ENCODE results near the gene ADARB2.
"Not testable (repeated sequence)": the region's sequence is repeated elsewhere in the genome, so short reads cannot be mapped to it uniquely, and the experiment has no call there.

ADARB2 gene

DNA sequence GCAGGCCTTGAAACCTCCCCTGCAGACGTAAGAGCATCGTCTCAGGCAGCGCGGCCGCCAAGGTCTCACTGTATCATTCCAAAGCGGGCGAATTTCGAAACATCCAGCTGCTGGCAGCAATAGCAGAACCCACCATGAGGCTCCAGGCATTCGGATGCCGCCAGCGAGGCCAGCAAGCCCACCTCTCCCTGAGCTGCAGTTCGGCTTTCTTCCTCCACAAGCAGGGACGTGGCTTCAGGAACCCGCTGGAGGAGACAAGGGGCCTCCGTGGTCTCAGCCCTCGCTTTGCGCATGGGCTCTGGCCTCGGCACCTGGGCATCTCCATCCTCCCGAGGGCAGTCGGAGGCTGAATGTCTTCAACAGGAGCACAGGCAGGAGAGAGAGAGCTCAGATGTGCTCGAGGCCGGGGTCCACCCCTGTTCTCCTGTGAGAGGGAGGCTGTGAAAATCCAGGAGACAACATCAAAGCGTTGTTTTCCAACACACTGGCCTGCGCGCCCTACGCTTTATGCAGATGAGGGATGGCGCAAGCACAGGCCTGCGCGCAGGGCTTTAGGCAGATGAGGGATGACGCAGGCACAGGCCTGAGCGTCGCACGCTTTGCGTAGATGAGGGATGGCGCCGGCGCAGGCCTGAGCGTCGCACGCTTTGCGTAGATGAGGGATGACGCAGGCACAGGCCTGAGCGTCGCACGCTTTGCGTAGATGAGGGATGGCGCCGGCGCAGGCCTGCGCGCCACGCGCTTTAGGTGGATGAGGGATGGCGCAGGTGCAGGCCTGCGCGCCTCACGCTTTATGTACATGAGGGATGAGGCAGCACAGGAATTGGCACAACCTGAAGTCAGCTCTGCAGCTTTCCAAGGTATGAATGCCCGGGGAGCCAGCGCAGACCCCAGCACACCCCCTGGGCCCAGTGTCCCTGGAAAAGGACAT, 577.9 kb downstream of the ADARB2 start:
- DNase-seq (ENCODE audit: low read depth in 3 of 3), result no peak

DNA sequence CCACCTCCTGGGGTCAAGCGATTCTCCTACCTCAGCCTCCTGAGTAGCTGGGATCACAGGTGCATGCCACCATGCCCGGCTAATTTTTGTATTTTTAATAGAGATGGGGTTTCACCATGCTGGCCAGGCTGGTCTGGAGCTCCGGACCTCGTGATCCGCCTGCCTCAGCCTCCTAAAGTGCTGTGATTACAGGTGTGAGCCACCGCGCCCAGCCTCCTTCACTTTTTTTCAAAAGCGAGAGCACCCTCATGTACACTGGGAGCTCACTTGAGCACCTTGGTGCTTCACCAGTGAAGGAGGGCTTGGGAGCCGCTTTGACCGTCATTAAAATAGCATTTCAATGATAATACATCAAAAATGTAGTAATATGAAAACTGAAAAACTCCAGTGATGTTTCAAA, 578.8 kb downstream of the ADARB2 start:
- not testable (repeated sequence) for DNase-seq (ENCODE audit: low read depth in 3 of 3)

DNA sequence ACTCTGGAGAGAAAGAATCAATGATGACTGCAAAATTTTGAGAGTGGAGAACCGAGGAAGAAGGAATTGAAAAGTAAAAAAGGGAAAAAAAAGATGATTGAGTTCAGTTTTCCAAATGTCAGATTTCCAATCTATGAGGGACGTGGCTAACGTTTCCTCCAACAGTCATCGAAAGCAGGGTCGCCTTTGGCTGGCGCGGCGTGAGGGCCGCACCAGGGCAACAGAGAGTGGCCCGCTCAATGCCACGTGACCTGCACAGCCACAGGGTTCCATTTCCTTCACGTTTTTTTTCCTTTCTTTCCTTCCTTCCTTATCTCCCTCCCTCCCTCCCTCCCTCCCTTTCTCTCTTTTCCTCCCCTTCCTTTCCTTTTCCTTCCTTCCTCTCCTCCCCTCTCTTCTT, 579.3 kb downstream of the ADARB2 start:
- no peak for DNase-seq (ENCODE audit: low read depth in 3 of 3)

DNA sequence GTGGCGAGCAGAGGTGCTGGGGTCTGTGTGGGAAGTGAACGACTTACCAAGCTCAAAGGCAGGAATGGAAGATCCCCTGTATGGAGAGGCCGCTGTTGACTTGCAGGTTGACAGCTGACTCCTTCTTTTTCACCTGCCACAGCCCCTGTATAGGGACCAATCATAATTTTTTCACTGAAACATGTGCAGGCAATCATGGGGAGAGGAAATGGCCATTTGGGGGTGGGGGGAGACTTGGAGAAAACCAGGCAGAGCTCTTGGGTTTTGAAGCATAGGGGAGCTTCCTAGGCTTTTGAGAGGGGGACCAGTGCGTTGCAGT, 579.8 kb downstream of the ADARB2 start:
- DNase-seq (ENCODE audit: low read depth in 3 of 3), result no peak

DNA sequence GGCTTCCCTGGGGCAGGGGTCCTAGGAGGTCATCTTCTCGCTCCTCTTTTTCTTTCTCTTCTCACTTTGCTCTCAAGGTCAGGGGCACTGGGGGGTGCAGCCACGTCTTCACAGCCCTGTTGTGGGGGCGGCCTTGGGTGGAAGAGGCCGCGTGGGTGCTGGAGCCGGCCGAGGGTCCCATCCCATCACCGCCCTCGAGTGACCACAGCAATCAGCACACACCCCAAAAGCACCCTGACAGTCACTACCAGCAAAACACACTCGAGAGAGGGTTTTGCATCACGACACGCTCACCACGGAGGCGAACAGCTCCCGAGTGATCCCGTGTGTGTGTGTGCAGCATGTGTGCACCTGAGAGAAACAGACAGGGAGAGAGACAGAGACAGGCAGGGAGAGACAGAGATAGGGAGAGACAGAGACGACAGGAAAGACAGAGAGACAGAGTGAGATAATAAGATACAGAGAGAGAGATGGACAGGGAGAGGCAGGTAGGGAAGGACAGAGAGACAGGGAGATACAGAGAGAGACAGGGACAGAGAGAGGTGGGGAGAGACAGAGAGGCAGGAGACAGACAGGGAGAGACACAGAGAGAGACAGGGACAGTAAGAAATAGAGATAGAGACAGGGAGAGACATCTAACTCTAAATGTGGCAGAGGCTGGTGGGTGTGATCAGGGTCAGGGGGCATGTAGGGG, 580.3 kb downstream of the ADARB2 start:
- no peak for DNase-seq (ENCODE audit: low read depth in 3 of 3)

DNA sequence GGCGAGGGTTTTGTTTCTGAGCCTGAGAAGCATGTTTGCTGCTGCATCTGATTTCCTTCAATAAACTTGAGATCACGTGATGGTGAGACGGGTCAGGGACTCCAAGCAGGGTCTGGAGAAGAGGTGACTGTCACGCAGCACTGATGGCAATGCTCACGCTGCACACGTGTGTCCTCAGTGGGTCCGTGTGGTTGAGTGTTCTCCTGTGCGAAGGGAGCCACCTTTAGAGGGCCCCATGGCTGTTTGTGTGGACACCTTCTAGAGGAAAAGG, 580.8 kb downstream of the ADARB2 start:
- no peak for DNase-seq (ENCODE audit: low read depth in 3 of 3)

DNA sequence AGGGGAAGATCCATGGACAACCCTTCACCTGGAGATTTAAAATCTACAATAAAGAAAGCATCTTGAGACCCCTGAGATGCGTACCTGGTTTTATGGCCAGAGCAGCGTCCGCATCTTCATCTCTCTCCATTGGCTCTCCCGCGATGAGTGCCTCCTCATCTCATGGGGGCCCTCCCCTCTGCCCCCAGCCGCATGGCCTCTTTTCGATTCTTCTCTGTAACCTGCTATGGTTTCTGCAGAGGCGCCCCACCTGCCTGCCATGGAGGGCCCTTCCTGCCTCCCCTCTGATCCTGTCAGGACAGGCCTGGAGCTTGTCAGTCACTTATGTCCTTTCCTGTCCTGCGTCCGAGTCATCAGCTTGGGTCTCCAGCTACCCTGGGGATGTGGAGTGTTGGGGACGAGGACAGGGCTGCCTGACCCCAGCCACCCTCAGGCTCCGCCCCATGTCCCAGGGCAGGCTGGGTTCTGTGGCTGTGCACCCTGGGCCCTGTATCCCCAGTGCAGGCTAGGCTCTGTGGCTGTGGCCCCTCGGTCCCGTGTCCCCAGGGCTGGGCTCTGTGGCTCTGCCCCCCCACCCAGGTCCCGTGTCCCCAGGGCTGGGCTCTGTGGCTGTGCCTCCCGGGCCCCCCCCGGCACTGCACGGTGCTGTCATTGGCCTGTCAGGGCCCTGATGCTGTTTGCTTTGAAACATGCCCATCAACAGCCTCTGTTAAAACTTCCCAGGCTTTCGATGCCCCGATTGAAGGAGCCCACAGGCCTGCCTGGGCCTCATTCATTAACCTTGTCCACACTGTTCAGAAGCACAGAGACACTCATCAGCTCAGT, 581.3 kb downstream of the ADARB2 start:
- DNase-seq (ENCODE audit: low read depth in 3 of 3), result no peak

DNA sequence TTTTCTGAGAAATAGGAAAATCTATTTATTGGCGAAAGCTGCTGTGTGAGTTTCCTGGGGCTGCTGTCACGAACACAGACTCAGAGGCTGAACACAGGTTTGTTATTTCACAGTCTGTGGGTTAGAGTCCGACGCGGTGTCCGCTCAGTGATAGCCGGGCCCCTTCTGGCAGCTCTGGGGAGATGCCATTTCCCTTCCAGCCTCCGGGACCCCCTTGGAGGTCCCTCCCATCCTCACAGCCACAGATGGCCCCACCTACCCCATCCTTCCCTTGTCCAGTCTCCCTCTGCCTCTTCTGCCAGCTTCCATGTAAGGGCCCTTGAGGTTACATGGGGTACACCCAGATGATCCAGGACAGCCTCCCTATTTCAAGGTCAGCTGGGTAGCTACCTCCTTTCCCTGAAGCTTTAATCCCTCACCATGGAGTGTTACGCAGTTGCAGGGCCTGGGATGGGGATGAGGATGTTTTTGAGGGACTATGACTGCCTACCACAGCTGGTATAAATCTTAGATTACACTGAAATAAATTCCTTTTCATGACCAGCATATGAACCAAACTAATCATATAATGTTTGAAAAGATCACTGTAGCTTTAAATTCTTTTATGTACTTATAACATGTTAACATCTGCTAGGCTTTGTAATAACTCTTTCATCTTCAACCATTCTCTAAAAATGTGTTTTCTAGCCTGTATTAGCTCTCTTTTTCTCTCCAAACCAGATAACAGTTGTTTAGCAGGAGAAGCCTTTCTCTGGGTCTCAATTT, 582.6 kb downstream of the ADARB2 start:
- no peak for DNase-seq (ENCODE audit: low read depth in 3 of 3)

DNA sequence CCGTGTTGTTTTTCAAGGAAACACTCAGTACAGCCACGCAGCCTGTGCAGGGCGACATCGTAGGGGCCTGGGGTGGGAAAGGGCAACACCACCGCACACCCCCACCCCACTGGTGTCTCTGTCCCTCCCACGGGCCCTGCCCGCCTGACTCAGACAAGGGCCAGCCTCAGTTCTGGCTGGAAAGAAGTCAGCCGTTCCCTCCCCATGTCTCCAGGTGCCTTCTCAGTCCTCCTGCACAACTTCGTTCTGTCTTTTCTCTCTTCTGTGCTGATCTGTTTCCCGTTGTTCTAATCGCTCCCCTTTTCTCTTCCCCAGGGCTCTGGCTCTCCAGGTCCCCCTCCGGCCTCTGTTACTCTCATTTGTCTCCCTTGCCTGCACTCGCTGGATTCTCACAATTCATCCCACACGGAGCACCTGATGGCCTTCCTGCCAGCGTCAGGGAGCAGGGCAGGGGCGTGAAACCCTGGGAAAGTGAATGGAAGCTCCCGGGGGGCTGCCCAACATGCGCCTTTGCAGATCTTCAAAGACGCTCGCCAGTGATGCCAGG, 583.4 kb downstream of the ADARB2 start:
- no peak for DNase-seq (ENCODE audit: low read depth in 3 of 3)

DNA sequence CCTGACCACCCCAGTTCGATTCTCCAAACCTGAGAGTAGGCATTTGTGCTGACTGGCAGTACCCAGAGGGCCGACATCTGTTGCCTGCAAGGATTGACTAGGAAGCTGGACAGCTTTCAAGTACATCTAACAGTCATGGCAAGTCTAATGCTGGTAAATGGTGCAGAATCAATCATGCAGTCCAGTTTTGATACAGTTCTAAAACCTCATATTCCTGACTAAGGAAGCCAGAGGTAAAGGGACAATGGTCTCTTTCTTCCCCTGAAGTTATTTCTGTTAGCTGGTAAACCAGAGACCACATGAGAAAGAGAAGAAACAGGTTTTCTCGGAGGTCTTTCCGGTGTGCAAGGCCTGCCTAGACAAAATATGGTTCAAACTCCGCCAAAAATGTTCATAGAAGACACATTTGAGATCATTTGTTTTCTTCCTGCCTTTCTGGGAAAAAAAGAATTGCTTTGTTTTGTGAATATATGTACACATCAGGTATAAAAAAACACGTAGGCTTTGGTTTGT, 584.0 kb downstream of the ADARB2 start:
- DNase-seq (ENCODE audit: low read depth in 3 of 3), result no peak

DNA sequence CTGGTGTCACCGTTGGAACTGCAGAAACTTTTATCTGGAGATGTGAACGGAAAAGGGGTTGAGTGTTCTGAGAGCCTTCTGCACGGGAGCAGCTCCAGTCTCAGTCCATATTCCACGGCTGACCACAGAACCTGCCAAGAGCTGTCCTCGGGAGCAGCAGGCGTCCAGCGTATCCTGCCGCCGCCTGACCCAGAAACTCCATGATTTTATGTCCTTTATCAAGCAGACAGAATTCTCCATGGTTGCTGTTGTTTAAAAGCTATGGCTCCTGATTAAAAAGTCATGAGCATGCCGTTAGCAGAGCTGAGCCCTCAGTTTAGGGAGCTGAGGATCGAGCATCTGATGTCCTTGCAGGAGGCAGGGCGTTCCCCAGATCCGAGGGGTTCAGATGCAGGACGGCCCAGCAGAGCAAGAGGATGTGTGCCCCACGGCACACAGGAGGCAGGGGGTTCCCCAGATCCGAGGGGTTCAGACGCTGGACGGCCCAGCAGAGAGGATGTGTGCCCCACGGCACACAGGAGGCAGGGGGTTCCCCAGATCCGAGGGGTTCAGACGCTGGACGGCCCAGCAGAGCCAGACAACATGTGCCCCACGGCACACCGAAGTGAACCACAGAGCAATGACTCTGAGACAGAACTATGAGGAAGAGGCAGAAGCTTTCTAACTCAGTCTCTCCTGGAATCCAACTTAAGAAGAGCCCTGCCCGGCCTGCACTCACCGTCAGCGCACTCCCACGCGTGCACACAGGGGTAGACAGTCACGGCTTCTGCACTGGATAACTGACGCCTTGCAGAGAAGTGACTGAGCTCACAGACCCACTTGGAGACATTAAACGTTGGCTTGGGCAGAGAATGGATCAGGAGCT, 584.7 kb downstream of the ADARB2 start:
- DNase-seq (ENCODE audit: low read depth in 3 of 3), result no peak

DNA sequence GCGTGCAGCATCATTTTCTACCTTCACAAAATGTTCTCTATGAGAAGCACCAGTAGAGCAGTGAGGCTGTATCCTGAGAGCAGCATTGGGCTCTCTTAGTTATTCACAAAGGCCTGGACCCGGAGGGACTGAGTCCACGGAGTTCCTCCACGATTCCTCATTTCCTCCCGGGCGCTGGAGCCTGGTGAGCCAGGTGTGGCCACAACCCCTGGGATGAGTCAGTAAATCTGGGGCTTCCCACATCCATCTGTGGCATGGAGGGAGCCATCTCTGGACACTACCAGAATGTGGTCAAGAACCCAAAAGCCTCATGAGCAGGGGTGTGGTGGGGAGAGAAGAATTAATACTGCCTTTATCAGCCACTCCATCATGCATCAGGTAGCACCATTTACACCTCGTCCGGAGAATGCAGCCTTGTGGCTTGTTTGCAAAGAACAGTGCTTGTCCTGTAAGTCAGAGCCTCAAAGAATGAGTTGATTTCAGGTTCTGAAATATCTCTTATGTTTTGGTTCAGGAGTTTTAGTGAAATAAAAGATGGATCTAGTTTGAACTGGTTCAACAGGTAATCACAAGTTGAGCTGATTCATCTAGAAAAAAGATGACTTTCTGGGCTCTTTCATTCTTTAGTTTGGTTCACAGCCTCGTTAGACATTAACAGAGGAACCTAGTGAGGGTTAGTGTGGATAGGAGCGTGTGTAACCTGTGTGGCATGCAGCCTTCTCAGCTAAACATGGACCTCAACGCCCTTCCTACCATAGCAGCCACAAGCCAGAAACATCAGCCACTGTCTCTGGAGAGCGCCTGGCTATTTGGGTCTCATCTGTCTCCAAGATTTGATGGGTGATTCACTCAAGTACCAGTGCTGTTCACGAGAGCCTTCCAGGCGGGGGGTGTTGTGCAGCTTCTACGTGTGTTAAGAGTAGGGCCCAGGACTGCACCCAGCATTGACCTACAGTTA, 586.0 kb downstream of the ADARB2 start:
- DNase-seq (ENCODE audit: low read depth in 3 of 3), result no peak

DNA sequence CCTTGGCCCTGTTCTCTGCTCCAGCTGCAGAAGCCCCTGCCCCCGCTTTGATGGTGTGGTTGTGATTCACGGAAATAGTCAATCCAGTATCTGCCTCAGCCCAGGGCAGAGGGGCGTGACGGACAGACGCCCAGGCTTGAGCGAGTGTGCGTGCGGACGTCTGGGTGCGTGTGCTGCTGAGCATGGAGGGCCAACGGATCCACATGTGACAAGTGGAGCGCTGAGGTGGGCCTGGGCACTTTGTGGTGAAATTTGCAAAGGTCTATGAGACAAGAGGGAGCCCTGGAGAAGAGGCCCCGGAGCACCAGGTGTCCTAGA, 586.7 kb downstream of the ADARB2 start:
- no peak for DNase-seq (ENCODE audit: low read depth in 3 of 3)

DNA sequence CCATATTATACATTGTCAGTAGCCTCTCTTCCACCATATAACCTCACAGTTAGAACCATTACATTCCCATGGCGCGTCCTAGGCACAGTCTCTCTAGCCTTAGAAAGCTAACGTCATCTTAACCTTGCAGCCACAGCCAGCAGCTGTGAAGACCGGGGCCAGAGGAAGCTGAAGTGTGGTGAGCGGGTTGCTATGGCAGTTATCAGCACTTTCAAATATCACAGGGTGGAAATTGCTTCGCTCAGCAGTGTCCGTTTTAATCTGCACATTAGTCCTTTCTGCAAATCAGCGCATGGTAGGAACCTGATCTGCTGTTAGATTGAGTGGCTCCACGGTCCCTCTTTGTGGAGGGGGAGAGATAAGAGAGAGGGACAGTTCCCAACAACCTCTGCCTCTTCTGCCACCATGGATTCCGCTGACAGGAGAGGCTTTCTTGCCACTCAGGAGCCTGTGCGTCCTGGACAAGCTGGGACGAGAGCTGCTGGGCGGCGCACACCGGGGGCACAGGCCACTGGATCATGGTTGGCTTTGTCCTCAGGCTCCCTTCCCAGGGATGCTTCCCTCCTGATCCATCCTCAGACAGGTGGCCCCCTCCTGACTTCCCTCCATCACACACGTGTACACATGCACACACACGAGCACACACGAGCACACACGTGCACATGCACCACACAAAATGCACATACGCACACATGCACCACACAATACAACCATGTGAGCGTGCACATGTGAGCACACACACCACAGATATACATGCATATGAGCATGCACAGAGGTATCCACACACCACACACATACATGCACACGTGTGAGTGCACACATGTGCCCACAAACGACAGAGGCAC, 587.3 kb downstream of the ADARB2 start:
- no peak for DNase-seq (ENCODE audit: low read depth in 3 of 3)

DNA sequence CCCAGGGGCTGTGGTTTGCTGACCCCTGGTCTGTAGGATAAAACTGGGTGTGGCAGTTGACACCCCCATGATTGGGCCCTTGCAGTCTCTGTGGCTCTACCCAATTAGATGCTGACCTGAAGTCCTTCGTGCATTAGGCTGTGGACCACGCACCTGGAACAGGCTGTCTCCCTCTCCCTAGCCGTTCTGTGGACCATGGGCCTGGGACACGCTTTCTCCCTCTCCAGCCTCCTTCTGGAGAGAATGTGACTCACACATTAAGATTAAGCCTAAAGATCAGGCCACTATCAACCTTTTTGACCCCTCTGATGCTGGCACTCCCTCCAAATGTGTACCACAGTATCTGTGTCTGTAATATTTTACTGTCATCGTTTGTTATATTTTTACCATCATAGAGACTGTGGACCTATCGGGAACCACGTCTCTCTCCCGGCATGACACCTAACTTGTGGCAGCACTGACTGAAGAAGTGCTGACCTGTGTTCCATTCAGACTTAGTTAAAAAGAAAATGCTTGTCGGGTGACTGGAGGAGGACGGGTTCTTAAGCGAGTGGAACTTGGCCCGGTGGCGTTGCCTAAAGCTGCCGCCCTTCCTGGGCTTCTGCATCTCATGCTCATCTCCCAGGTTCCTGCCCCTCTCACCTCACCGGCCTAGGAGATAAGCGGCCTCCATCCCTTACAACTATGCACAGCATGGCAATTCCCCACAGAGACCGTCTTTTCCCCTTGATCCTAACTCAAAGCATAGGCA, 588.3 kb downstream of the ADARB2 start:
- DNase-seq (ENCODE audit: low read depth in 3 of 3), result no peak

DNA sequence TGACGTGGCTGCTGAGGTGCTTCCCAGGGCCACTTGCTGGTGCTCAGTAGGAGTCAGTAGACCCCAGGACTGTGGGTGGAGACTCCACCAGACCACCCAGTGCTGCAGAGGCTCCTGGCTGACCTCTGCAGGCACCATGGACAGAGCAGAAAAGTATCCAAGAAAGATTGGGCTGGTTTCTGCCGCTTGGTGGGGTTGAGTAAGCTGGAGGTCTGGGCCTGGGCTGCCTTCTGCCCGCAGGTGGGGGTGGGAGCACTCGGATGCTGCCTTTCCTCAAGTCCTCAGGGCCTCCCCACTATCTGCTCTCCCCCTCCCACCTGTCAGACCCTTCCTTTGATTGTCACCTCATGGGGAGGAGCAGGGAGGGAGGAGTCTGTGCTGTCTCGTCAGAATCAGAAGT, 589.5 kb downstream of the ADARB2 start:
- DNase-seq (ENCODE audit: low read depth in 3 of 3), result no peak

DNA sequence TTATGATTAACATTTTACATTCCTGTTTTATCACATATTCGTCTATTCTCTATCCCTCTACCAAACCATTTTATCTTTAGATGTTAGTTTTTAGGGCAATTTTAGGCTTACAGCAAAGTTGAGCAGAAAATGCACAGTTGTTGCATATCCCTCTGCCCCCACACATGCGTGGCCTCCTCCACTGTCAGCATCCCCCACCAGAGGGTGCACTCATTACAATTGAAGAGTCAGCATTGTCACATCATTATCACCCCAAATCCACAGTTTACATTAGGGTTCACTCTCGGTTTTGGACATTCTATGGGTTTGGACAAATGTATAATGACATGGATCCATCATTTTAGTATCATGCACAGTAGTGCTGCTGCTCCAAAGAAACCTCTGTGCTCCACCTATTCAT, 594.7 kb downstream of the ADARB2 start:
- no peak for DNase-seq (ENCODE audit: low read depth in 3 of 3)

DNA sequence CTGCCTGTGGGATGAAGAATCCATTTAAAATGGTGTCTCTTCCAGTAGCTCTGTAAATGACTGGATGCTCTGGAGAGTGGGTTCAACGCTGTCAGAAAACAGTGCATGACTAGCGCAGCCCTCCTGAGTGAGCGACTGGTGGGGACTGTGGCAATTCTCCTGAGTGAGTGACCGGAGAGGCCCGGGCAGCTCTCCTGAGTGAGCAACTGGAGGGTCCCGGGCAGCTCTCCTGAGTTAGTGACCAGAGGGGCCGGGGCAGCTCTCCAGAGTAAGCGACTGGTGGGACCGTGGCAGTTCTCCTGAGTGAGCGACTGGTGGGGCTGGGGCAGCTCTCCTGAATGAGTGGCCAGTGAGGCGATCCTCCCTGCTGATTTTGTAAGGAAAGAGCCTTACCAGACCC, 595.6 kb downstream of the ADARB2 start:
- DNase-seq (ENCODE audit: low read depth in 3 of 3), result no peak
